ENCODE measurements around the gene MYO18A.

MYO18A gene

DNA sequence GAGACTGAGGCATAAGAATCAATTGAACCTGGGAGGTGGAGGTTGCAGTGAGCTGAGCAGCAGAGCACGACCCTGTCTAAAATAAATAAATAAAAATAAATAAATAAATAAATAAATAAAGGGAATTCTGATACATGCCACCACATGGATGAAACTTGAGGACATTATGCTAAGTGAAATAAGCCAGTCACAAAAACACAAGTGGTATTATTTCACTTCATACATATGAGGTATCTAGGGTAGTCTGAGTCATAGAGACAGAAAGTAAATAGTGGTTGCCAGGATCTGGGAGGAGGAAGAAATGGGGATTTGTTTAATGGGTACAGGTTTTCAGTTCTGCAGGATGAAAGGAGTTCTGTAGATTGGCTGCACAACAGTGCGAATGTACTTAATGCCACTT lies 120.9 kb downstream of the MYO18A start (continued):
- TF ChIP-seq KLF1 (tag by site-specific recombination; IDR thresholded peaks at IDR 0.05) (no peak), ZNF664 (tag by site-specific recombination; IDR thresholded peaks at IDR 0.05) (no peak), ZNF133 (tag by site-specific recombination; IDR thresholded peaks at IDR 0.05) (no peak), ZNF777 (tag by site-specific recombination; IDR thresholded peaks at IDR 0.05; ENCODE audit: borderline replicate concordance) (no peak), ZBTB20 (tag by site-specific recombination; IDR thresholded peaks at IDR 0.05) (no peak), SCRT1 (tag by site-specific recombination; IDR thresholded peaks at IDR 0.05; ENCODE audit: borderline replicate concordance) (no peak)

- Histone ChIP-seq H3K4me1 (ENCODE audit: control insufficient read depth, insufficient read depth, low read length) (no peaks in the 10 kb centered on the region), H3K36me3 (ENCODE audit: control insufficient read depth in 2 of 2, insufficient read depth in 1 of 2, low read length in 2 of 2) (no peaks in the 10 kb centered on the region), H3K27ac (ENCODE audit: extremely low read depth, low read depth, low read length) (no peak overlapping the region), H3K4me3 (ENCODE audit: low read depth, low read length) (no peak overlapping the region), H3K9me3 (ENCODE audit: control insufficient read depth, insufficient read depth, low read depth, low read length) (no peaks in the 10 kb centered on the region)
- ChIA-PET POLR2A (interaction anchor here (1.0 kb wide), 1 partner anchor 24 kb away, joined by 7 read pairs; no protein-coding TSS in a partner anchor), CTCF (interaction anchor here (0.7 to 1.1 kb wide), 3 partner anchors 10 to 510 kb away, joined by 3 to 6 read pairs (median 3); no protein-coding TSS in a partner anchor)
- TF ChIP-seq ZNF558 (tag by site-specific recombination; IDR thresholded peaks at IDR 0.05) (no peak), ZNF548 (tag by site-specific recombination; IDR thresholded peaks at IDR 0.05) (no peak), MEIS1 (CRISPR knock-in tag; IDR thresholded peaks at IDR 0.05; ENCODE audit: borderline replicate concordance) (no peak), WT1 (tag by site-specific recombination; IDR thresholded peaks at IDR 0.05) (no peak), ZNF621 (tag by site-specific recombination; IDR thresholded peaks at IDR 0.05) (no peak), TRIM28 (IDR thresholded peaks at IDR 0.05; ENCODE audit: borderline replicate concordance, low read length) (no peak), KLF9 (tag by site-specific recombination; IDR thresholded peaks at IDR 0.05; ENCODE audit: low read depth) (no peak), ZSCAN4 (tag by site-specific recombination; IDR thresholded peaks at IDR 0.05) (no peak), TCF7L2 (IDR thresholded peaks at IDR 0.05; ENCODE audit: borderline replicate concordance, low read depth, low read length) (no peak), ZNF2 (tag by site-specific recombination; IDR thresholded peaks at IDR 0.05) (no peak), ZFP3 (tag by site-specific recombination; IDR thresholded peaks at IDR 0.05; ENCODE audit: low read depth) (no peak), ZNF133 (tag by site-specific recombination; IDR thresholded peaks at IDR 0.05) (no peak), ZNF707 (tag by site-specific recombination; IDR thresholded peaks at IDR 0.05) (no peak), ZNF701 (tag by site-specific recombination; IDR thresholded peaks at IDR 0.05) (no peak), ZBTB48 (tag by site-specific recombination; IDR thresholded peaks at IDR 0.05) (no peak), SCRT1 (tag by site-specific recombination; IDR thresholded peaks at IDR 0.05; ENCODE audit: borderline replicate concordance) (no peak), ZNF112 (tag by site-specific recombination; IDR thresholded peaks at IDR 0.05) (no peak), ZBTB8A (tag by site-specific recombination; IDR thresholded peaks at IDR 0.05) (no peak)
- TF ChIP-seq, protein P1, sequence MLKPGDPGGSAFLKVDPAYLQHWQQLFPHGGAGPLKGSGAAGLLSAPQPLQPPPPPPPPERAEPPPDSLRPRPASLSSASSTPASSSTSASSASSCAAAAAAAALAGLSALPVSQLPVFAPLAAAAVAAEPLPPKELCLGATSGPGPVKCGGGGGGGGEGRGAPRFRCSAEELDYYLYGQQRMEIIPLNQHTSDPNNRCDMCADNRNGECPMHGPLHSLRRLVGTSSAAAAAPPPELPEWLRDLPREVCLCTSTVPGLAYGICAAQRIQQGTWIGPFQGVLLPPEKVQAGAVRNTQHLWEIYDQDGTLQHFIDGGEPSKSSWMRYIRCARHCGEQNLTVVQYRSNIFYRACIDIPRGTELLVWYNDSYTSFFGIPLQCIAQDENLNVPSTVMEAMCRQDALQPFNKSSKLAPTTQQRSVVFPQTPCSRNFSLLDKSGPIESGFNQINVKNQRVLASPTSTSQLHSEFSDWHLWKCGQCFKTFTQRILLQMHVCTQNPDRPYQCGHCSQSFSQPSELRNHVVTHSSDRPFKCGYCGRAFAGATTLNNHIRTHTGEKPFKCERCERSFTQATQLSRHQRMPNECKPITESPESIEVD (tag by site-specific recombination; IDR thresholded peaks at IDR 0.05) = no peak
These were observed 121.8 kb downstream of the MYO18A start for GRCh38 chr17:29058391-29058790.

DNA sequence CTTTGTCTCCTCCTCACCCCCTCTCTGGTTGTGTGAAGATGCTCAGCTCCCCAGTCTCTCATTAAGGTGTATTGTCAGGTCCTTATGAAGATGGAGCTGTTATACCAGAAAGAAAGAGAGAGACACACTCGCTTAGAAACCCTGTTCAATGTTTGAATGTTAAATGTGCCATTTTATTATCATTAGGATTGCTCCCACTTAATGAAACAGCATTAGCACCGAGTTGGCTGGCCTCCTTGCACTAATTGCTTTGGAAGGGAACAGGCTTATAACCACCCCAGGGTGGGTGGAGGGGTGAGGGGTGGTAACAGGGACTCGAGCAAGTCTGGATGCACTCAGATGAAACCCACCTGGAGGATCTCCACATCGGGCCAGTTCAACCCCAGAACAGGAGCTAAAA lies 122.8 kb downstream of the MYO18A start:
- Histone ChIP-seq H3K4me1 (ENCODE audit: control insufficient read depth, insufficient read depth, low read length) (no peaks in the 10 kb centered on the region), H3K36me3 (ENCODE audit: control insufficient read depth in 2 of 2, insufficient read depth in 1 of 2, low read length in 2 of 2) (no peaks in the 10 kb centered on the region), H3K9me3 (ENCODE audit: control insufficient read depth, insufficient read depth, low read depth, low read length) (no peaks in the 10 kb centered on the region), H3K27ac (ENCODE audit: extremely low read depth, low read depth, low read length) (no peak overlapping the region), H3K4me3 (ENCODE audit: low read depth, low read length) (no peak overlapping the region)
- ChIA-PET CTCF (interaction anchor here (0.7 to 1.7 kb wide), 3 partner anchors 24 to 104 kb away, joined by 3 to 9 read pairs (median 3); no protein-coding TSS in a partner anchor), POLR2A (no interaction called here)
- TF ChIP-seq ZNF157 (tag by site-specific recombination; IDR thresholded peaks at IDR 0.05) (no peak), OSR2 (tag by site-specific recombination; IDR thresholded peaks at IDR 0.05) (no peak), ZSCAN4 (tag by site-specific recombination; IDR thresholded peaks at IDR 0.05) (no peak)

All from HEK293 (cell line).